ENCODE measurements around the gene SPTLC3. TPM values are rescaled to one million over a fixed set of nuclear protein-coding genes. Genes with fewer than 3 reads are reported as not detected.

The SPTLC3 gene
- total RNA-seq, 2 experiments from 2014 or later, result 0.38 to 0.59 TPM

- Mint-ChIP-seq H3K4me3 (no peak overlapping the region), H3K9me3 (no peaks in the 10 kb centered on the region), H3K27me3 (peaks cover 5% of the 10 kb centered on the region), H3K36me3 (ENCODE audit: low read depth) (no peaks in the 10 kb centered on the region), H3K4me1 (ENCODE audit: low read depth) (no peaks in the 10 kb centered on the region), H3K27ac (no peak overlapping the region)
- TF ChIP-seq CTCF (IDR thresholded peaks at IDR 0.05), result no peak
- no peaks in the 10 kb centered on the region for H3K4me1 ChIP-seq (ENCODE audit: insufficient read depth, low read length)
- H3K36me3 ChIP-seq (ENCODE audit: insufficient read depth, low read length), result no peaks in the 10 kb centered on the region
- no peaks in the 10 kb centered on the region for H3K9me3 ChIP-seq (ENCODE audit: control insufficient read depth in 1 of 2, insufficient read depth in 1 of 2, low read length in 2 of 2)
- H3K4me3 ChIP-seq (ENCODE audit: low read length), result no peak overlapping the region
- ATAC-seq (ENCODE audit: poor library complexity), result no peak
- H3K27me3 ChIP-seq (ENCODE audit: control insufficient read depth in 1 of 2, insufficient read depth in 2 of 2, low read length in 2 of 2), result no peaks in the 10 kb centered on the region
- no peak overlapping the region for H3K27ac ChIP-seq (ENCODE audit: low read depth in 1 of 2, low read length in 2 of 2)
- intact Hi-C loops (cut with DNase I, micrococcal nuclease), result no loop called here
- DNase-seq, result no peak
- POLR2A ChIA-PET, result no interaction called here
- CTCF ChIA-PET, result no interaction called here
Observed at GRCh38 chr20:12984069-12984765, 24.6 kb upstream of the SPTLC3 start.

GRCh38 chr20:12984863-12985262 lies 23.9 kb upstream of the SPTLC3 start:
- H3K9me3 ChIP-seq (ENCODE audit: control insufficient read depth in 1 of 2, insufficient read depth in 1 of 2, low read length in 2 of 2), result no peaks in the 10 kb centered on the region
- intact Hi-C loops (cut with DNase I, micrococcal nuclease), result no loop called here
- no peak overlapping the region for H3K27ac Mint-ChIP-seq
- no peak overlapping the region for H3K27ac ChIP-seq (ENCODE audit: low read depth in 1 of 2, low read length in 2 of 2)
- H3K4me3 ChIP-seq (ENCODE audit: low read length), result no peak overlapping the region
- TF ChIP-seq CTCF (IDR thresholded peaks at IDR 0.05), result no peak
- H3K4me1 Mint-ChIP-seq (ENCODE audit: low read depth), result no peaks in the 10 kb centered on the region
- no peaks in the 10 kb centered on the region for H3K27me3 ChIP-seq (ENCODE audit: control insufficient read depth in 1 of 2, insufficient read depth in 2 of 2, low read length in 2 of 2)
- POLR2A ChIA-PET, result no interaction called here
- H3K4me1 ChIP-seq (ENCODE audit: insufficient read depth, low read length), result no peaks in the 10 kb centered on the region
- no peak overlapping the region for H3K4me3 Mint-ChIP-seq
- no peaks in the 10 kb centered on the region for H3K36me3 ChIP-seq (ENCODE audit: insufficient read depth, low read length)
- H3K27me3 Mint-ChIP-seq, result peaks cover 5% of the 10 kb centered on the region
- ATAC-seq (ENCODE audit: poor library complexity) (no peak), DNase-seq (no peak)
- H3K36me3 Mint-ChIP-seq (ENCODE audit: low read depth), result no peaks in the 10 kb centered on the region
- CTCF ChIA-PET, result no interaction called here
- no peaks in the 10 kb centered on the region for H3K9me3 Mint-ChIP-seq

- ATAC-seq (ENCODE audit: poor library complexity) (no peak), DNase-seq (no peak)
- H3K4me1 ChIP-seq (ENCODE audit: insufficient read depth, low read length), result no peaks in the 10 kb centered on the region
- H3K27me3 Mint-ChIP-seq, result peaks cover 5% of the 10 kb centered on the region
- CTCF ChIA-PET, result interaction anchor here (0.6 to 0.7 kb wide), 2 partner anchors 11 to 108 kb away, joined by 3 read pairs; no protein-coding TSS in a partner anchor
- TF ChIP-seq CTCF (IDR thresholded peaks at IDR 0.05), result no peak
- H3K4me3 ChIP-seq (ENCODE audit: low read length), result no peak overlapping the region
- H3K27ac ChIP-seq (ENCODE audit: low read depth in 1 of 2, low read length in 2 of 2), result no peak overlapping the region
- no peaks in the 10 kb centered on the region for H3K9me3 ChIP-seq (ENCODE audit: control insufficient read depth in 1 of 2, insufficient read depth in 1 of 2, low read length in 2 of 2)
- H3K36me3 Mint-ChIP-seq (ENCODE audit: low read depth), result no peaks in the 10 kb centered on the region
- POLR2A ChIA-PET, result no interaction called here
- no peaks in the 10 kb centered on the region for H3K27me3 ChIP-seq (ENCODE audit: control insufficient read depth in 1 of 2, insufficient read depth in 2 of 2, low read length in 2 of 2)
- no peak overlapping the region for H3K4me3 Mint-ChIP-seq
- H3K36me3 ChIP-seq (ENCODE audit: insufficient read depth, low read length), result no peaks in the 10 kb centered on the region
- H3K4me1 Mint-ChIP-seq (ENCODE audit: low read depth), result no peaks in the 10 kb centered on the region
- H3K27ac Mint-ChIP-seq, result no peak overlapping the region
- intact Hi-C loops (cut with DNase I, micrococcal nuclease), result no loop called here
- H3K9me3 Mint-ChIP-seq, result no peaks in the 10 kb centered on the region
Observed at GRCh38 chr20:12987261-12987660, 21.5 kb upstream of the SPTLC3 start.

Data from CD4-positive, alpha-beta T cell (primary cell).